Measurements from ENCODE around the gene TMEM14C. TPM values are rescaled to one million over a fixed set of nuclear protein-coding genes. Genes with fewer than 3 reads are reported as not detected.

Gene TMEM14C
- total RNA-seq = 100 to 1,000 TPM; 124 to 159 (median 134) TPM

- peak; percentile 98 for DNase-seq (ENCODE audit: low spot score in 2 of 2)
- no peaks in the 10 kb centered on the region for H3K27me3 ChIP-seq
- peak within 1 kb of the TSS; percentile 81 to 85 for H3K27ac ChIP-seq
- peak; percentile 27 for TF ChIP-seq POLR2A (IDR thresholded peaks at IDR 0.05)
- TF ChIP-seq CTCF (IDR thresholded peaks at IDR 0.05) = no peak
- TF ChIP-seq POLR2AphosphoS5 (IDR thresholded peaks at IDR 0.05) = peak; percentile 70 to 79 (median 78)
- H3K4me1 ChIP-seq = peaks cover 10 to 19% of the 10 kb centered on the region in 2 donors
- H3K9me3 ChIP-seq = no peaks in the 10 kb centered on the region
- H3K36me3 ChIP-seq = no peaks in the 10 kb centered on the region
- intact Hi-C loops (cut with DNase I; ENCODE audit: low total_unique reads) = no loop called here
- peak within 1 kb of the TSS; percentile 62 to 68 (median 65) for H3K4me3 ChIP-seq
Measured at GRCh38 chr6:10722820-10723566, at the start of gene TMEM14C. TMEM14C (plus strand) TSS chr6:10723070; CDS start chr6:10724614, 1,544 bp downstream.

- Histone ChIP-seq H3K9me3 (no peaks in the 10 kb centered on the region), H3K4me1 (no peaks in the 10 kb centered on the region), H3K4me3 (no peak overlapping the region), H3K36me3 (no peaks in the 10 kb centered on the region), H3K27ac (no peak overlapping the region), H3K27me3 (no peaks in the 10 kb centered on the region)
- intact Hi-C loops (cut with DNase I; ENCODE audit: low total_unique reads) = no loop called here
- TF ChIP-seq POLR2A (IDR thresholded peaks at IDR 0.05) = no peak
- no peak for TF ChIP-seq POLR2AphosphoS5 (IDR thresholded peaks at IDR 0.05)
- no peak for TF ChIP-seq CTCF (IDR thresholded peaks at IDR 0.05)
- DNase-seq (ENCODE audit: low spot score in 2 of 2) = no peak
Measured at GRCh38 chr6:10676403-10676802, 46.5 kb upstream of the TMEM14C start.

GRCh38 chr6:10678456-10678855, 44.4 kb upstream of the TMEM14C start:
- no peak for DNase-seq (ENCODE audit: low spot score in 2 of 2)
- no peaks in the 10 kb centered on the region for H3K27me3 ChIP-seq
- intact Hi-C loops (cut with DNase I; ENCODE audit: low total_unique reads) = no loop called here
- no peak overlapping the region for H3K4me3 ChIP-seq
- no peaks in the 10 kb centered on the region for H3K9me3 ChIP-seq
- TF ChIP-seq POLR2A (IDR thresholded peaks at IDR 0.05) (no peak), CTCF (IDR thresholded peaks at IDR 0.05) (no peak)
- H3K36me3 ChIP-seq = no peaks in the 10 kb centered on the region
- no peaks in the 10 kb centered on the region for H3K4me1 ChIP-seq
- no peak overlapping the region for H3K27ac ChIP-seq

GRCh38 chr6:10681795-10682194, 41.1 kb upstream of the TMEM14C start:
- no peaks in the 10 kb centered on the region for H3K27me3 ChIP-seq
- H3K36me3 ChIP-seq = no peaks in the 10 kb centered on the region
- intact Hi-C loops (cut with DNase I; ENCODE audit: low total_unique reads) = no loop called here
- H3K4me3 ChIP-seq = no peak overlapping the region
- DNase-seq (ENCODE audit: low spot score in 2 of 2) = no peak
- TF ChIP-seq CTCF (IDR thresholded peaks at IDR 0.05) (no peak), POLR2A (IDR thresholded peaks at IDR 0.05) (no peak), POLR2AphosphoS5 (IDR thresholded peaks at IDR 0.05) (no peak)
- no peak overlapping the region for H3K27ac ChIP-seq
- no peaks in the 10 kb centered on the region for H3K4me1 ChIP-seq
- no peaks in the 10 kb centered on the region for H3K9me3 ChIP-seq

- Histone ChIP-seq H3K9me3 (no peaks in the 10 kb centered on the region), H3K4me3 (no peak overlapping the region), H3K27me3 (no peaks in the 10 kb centered on the region), H3K4me1 (no peaks in the 10 kb centered on the region), H3K27ac (no peak overlapping the region), H3K36me3 (no peaks in the 10 kb centered on the region)
- TF ChIP-seq POLR2AphosphoS5 (IDR thresholded peaks at IDR 0.05) (no peak), CTCF (IDR thresholded peaks at IDR 0.05) (no peak), POLR2A (IDR thresholded peaks at IDR 0.05) (no peak)
- DNase-seq (ENCODE audit: low spot score in 2 of 2) = no peak
- intact Hi-C loops (cut with DNase I; ENCODE audit: low total_unique reads) = no loop called here
Measured at GRCh38 chr6:10682355-10682988, 40.4 kb upstream of the TMEM14C start.

All from breast epithelium (tissue), 4 donors.